Measurements from ENCODE around the gene CPNE5. TPM values are rescaled to one million over a fixed set of nuclear protein-coding genes. Genes with fewer than 3 reads are reported as not detected.
A peak's percentile ranks its signal among the peaks of the same experiment; 100 is the strongest.

The CPNE5 gene
- total RNA-seq, 1 donor from 2014 or later: 1.00 TPM

DNA sequence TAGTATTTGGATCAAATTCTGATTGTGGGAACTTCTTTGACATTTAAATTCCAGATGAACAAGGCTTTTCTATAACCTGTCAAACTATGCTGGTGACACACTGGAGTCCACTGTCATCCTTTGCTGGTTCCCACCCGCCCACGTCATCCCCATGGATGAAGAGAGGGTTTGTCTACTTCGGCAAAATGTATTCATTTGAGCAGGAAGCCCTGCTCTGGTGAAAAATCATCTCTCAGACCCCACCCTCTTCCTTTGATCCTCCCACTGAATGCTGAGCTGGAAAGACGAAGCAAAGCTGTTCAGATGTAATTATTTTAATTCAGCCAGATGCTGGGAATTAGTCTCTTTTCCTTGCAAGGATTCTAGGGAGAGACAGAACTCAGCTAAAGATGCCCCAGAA, 50.5 kb downstream of the CPNE5 start:
- ATAC-seq: peak; percentile 21

- no peak for ATAC-seq
Observed at GRCh38 chr6:36788186-36788585, 51.1 kb downstream of the CPNE5 start.

DNA sequence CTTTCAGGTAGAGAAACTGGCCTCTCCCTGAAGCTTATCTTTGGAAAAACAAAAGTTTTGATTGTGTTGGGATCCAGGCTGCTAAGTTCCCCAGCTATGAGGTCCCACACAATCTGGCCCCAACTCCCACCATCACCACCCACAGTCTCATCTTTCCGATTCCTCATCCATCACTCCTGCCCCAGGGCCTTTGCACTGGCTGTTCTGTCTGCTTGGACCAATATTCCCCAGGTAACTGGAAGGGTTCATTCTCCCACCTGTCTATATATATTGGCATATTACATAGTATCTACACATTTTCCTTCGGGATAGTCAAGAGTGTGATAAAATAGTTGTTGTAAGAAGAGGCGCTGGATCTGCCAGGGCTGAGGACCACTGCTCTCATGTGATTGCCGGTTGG, 52.0 kb downstream of the CPNE5 start:
- no peak for ATAC-seq

DNA sequence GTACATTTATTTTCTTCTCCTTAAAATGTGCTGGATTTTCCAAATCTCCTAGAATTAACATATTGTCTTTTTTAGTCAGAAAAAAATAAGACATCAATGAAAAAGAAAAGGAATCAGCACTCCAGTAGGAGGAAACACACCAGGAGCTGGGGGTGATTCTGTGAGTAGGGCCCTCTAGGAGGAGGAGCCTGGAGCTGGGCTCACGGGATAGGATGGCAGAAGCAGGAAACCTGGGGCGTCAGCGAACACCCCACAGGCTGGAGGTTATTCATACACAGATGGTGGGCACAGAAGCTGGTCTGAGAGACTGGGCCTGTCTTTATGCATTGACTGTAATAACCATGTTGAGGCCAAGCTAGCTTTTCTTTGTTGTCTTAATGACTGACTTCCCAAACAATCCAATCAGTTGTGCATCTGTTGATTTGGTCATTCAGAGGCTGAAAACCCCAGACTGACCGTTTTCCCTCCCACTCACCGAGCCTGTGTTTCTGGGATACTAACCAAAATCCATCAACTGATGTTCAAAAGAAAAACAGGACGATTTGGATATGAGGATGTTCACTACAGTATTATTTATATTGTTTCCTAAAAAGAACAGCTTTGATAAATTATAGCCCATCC, 53.1 kb downstream of the CPNE5 start:
- no peak for ATAC-seq

DNA sequence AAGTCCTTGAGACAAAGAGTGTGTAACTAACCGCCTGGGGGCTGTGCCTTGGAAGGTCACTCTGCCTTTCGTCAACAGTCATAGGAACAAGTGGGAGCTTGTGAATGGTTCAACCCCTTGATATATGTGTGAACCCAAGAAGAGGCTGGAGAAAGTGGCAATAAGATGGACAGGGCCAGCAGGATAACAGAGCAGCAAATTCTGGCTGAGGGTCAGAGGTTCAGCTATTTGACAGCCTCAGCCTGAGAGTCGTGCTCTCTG, 54.9 kb downstream of the CPNE5 start:
- ATAC-seq: no peak

DNA sequence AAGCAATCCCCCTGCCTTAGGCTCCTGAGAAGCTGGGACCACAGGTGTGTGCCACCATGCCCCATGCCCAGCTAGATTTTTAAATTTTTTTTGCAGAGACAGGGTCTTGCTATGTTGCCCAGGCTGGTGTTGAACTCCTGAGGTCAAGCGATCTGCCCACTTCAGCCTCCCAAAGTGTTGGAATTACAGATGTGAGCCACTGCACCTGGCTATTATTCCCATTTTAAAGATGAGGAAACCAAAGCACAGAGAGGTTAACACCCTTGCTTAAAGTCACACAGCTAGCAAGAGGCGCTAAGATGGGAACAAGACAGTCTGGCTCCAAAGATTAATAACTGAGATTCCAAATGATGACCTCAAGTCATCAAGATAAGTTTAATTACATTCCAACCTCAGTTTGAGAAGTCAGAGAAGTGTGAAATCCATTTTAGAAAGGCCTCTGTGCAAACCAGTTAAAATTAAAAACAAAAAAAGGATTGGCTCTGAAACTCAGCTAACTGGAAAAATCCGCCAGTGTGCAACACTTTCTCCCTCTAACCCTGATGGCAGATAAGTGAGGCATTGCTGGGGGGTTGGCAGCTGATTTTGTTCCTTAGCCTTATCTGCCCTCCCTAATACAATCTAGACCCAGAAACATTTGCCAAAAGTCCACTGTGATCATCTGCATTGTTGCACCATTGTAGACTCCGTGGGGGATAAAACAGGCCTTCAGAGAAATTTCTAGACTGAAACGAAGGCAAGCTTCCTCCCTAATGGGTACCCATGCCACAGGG, 55.5 kb downstream of the CPNE5 start:
- ATAC-seq: no peak

- ATAC-seq: no peak
Observed at GRCh38 chr6:36781669-36782068, 57.6 kb downstream of the CPNE5 start.

DNA sequence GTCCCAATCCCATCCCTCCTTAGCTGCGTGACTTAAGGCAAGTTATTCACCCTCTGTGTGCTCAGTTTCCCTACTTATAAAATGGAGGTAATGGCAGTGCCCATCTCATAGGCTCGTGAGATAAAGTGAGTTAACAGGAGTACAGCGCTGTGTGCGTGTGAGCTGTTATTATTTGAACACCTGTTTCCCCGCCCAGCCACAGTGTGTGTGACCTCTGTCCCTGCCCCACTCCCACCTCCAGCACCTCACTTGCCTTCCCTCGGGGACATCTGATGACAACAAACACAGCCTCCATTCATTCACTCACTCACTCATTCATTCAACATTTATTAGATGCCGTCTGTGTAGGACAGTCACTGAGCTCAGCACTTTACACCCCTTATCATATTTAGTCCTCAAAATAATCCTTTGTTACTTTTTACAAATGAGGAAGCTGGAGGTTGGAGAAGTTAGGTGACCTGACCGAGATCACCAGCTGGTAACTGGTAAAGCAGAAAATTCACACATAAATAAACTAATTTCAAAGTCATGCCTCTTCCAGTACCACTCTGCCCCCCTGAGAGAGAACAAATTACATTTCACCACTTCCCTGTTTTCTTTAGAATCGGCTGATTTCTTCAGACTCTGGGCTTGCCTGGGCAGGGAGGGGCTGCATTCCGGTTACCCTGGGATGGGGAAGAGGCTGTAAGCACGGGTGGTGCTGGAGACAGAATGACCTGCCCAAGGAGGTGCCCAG, 58.6 kb downstream of the CPNE5 start:
- no peak for ATAC-seq

DNA sequence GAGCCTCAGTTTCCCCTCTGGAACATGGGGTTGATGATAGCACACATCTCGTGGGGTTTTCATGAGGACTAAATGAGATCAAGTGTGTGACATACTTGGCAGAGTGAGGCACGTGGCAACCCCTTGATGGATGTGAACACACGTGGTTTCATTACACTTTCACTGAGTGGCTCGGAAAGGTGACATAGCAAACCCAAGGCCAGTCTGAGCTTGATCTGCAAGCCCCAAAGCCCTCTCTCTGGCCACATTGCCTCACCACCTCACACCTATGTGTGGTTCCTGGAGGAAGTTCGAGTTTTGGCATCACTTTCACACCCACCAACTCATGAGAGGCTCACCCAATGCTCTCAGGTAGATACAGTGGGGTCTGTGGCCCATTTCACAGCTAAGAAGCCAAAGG, 60.0 kb downstream of the CPNE5 start:
- ATAC-seq: no peak

GRCh38 chr6:36777801-36778200, 61.4 kb downstream of the CPNE5 start:
- ATAC-seq: no peak

- ATAC-seq: no peak
Observed at GRCh38 chr6:36776167-36776566, 63.1 kb downstream of the CPNE5 start.

GRCh38 chr6:36774331-36774730, 64.9 kb downstream of the CPNE5 start:
- no peak for ATAC-seq

DNA sequence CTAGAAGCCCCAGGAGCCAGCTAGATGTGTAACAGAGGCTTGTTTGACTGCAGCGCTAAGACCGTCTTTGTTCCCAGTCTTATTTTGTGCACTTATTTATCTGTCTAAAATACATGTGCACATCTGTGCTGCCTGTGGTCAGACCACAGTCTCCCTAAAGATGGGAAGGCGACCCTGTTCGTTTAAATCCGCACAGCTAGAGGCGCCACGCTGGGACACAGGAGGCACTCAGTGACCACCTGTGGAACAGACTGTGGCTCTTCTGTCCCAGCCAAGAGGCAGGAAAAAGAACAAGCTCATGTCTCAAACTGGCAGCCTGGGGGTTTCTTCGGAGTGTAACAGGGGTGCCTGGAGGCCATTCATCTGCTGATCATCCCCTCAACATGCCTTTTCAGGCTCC, 66.8 kb downstream of the CPNE5 start:
- ATAC-seq: no peak

- ATAC-seq: no peak
Observed at GRCh38 chr6:36771145-36771544, 68.1 kb downstream of the CPNE5 start.

DNA sequence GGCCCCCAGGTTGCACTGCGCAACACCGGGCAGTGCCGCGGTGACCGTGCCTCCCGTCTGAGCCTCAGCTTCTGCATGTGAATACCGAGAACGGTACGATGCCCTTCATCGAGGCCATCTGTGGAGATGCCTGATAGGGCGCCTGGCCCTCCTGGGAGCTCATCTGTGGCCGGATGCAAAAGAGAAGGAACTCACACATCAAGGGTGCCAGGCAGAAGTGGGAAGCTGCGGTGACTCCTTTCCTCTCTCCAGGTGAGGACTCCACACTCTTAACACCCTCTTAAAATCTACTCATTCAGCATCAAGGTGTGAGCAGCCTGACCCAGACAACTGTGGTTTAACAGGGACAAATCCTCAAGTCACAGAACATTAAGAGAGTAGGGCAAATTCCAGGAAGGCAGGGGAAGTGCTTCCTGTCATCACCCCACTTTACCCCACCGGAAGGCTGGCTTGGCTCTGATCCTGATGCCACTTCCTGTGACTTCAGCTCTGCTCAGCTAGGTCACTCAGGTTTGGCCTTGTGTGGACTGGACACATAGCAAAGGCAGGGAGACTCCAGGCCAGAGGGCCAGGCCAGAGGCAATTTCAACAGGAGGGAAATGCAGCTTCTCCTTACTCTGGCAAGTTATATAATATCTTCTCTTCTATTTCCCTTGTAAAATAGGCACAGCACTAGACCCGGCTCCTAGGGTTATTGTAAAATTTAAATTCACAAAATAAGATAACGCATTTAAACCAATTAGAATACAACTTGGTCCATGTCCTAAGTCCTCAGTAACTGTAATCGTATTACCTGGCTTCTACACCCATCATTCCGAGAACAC, 69.4 kb downstream of the CPNE5 start:
- no peak for ATAC-seq

DNA sequence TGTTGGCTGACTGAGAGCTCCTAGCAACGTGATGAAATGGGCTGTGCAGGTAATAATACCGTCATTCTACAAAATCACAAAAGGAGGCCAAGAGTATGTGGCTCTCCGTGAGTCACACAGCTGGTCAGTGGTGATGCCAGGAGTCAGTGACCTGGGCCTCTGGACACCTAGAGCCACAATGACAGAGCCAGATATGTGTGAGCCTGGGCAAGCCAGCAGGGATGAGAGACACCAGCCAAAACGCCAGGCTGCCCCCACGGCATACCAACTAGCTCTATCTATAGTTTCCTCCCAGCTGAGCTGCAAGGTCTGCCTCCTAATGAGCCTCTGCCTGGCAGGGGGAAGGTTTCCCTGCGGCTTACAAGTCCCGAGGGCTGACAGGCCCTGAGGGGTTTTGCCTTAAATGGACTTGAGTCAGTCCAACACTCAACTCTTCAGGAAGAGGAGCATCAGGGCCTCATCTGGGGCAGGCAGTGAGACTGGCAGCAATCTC, 70.0 kb downstream of the CPNE5 start:
- no peak for ATAC-seq

- no peak for ATAC-seq
Observed at GRCh38 chr6:36766399-36766945, 72.8 kb downstream of the CPNE5 start.

DNA sequence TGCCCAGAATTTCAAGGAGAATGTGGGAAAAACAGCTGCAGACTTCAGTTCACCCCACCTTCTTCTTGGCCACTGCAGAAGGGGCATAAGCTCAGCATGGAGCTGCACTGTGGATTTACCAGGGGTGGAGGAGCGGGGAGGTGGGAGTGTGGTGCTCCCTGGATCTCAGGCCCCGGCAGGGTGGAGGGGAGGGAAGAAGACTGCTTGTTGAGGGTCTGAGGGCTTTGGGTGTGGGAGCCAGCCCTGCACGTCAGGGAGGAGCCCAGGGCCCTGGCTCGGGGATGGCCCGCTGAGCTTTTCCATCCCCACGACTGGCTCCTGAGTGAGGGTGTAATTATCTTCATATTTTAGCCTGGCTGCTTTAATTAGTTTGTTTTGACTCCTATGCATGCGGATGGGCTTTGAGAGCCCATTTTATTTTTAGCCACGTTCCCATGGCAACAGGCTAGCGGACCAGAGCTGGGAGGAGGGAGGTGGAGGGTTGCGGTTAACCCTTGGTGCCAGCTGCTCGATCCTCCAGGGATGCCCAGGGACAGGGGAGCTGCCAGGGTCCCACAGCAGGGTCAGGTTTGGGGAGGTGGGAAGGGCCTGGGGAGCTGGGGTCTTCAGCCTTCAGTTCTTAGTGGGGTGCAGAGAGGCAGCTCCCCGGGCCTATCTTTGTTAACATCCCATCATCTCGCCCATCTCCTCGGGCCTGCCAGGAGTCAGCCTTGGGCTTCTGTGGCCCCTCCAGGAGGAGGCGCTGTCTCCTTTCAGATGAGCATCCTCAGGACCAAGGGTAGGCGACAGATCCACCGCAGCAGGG, 73.4 kb downstream of the CPNE5 start:
- ATAC-seq: peak; percentile 87

- peak; percentile 2 for ATAC-seq
Observed at GRCh38 chr6:36765190-36765589, 74.1 kb downstream of the CPNE5 start.

DNA sequence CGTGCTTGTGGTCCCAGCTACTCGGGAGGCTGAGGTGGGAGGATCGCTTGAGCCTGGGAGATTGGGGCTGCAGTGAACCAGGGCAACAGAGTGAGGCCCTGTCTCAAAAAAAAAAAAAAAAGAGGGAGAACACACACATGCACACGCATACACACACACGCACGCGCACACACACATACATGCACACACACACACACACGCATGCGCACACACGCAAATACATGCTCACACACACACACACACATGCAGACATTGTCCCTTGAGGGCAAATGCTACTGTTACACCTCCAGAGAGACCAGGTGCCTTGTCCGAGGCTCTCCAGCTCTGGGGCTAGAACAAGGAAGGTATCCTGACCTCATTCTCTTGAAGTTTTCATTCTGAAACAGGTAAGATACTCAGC, 77.1 kb downstream of the CPNE5 start:
- no peak for ATAC-seq

DNA sequence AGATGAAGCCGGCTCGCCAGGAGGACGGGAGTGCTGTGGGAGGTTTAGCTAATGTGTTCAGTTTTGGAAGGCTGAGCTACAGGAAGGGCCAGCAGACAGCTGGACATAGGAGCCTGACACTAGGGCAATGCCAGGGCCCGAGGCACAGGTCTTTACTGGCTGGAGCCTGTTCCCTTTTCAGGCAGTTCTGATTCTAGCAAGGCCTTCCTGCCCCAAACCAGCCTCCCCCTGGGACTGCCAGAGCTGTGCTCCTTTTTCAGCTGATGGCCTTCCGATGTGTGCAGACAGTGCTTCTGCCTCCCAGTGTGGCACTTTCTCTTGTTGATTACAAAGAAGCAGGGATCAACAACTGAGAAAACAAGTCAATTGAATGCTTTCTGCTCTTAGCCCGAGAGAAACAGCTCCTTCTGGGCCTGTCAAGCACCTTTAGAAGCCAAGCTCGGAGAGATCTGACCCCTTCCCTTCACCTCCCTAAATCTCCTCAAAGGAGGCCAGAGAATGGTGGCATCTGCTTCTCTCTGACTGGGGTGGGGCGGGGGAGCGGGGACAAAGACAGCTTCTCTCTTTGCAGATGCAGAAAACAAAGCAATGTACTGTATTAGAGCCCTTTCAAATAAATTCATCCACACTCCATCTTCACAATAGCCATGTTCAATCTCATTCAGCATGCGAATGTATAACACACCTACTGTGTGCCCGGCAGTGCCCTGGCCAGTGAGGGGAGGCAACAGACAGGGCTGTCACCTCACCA, 78.4 kb downstream of the CPNE5 start:
- no peak for ATAC-seq
